CD4-positive, alpha-beta T cell (primary cell): ENCODE data around the gene DIRAS3. TPM values are rescaled to one million over a fixed set of nuclear protein-coding genes. Genes with fewer than 3 reads are reported as not detected.

ENCODE experiments used
- ATAC-seq: fragments of 200-7000 bp; cut with Tn5 transposase; one replicate; pipeline ENCODE4 v1.10.0; 2022; ENCODE audit warnings: mild to moderate bottlenecking; ENCODE audit not compliant: poor library complexity
- CTCF ChIA-PET: fragments of 350-600 bp; sonication (Branson Sonifier 250); formaldehyde crosslinking; loops from one replicate; lab custom pipeline; 2021; ENCODE audit warnings: antibody characterized with exemption, inconsistent platforms; lab: Charles Lee
- POLR2A ChIA-PET: fragments of 350-600 bp; sonication (Branson Sonifier 250); formaldehyde crosslinking; loops from one replicate; lab custom pipeline; 2021; ENCODE audit warnings: antibody characterized with exemption, inconsistent platforms; lab: Charles Lee
- DNase-seq, 14 experiments: peaks; one replicate each; pipeline ENCODE4 v3.0.0-alpha.2; 2013 to 2020; ENCODE audit warnings: mixed read lengths in 2 of 14
- H3K27ac ChIP-seq, 2 donors: one replicate each; pipeline versions ENCODE4 v1.5.1 to v1.7.0; 2013; ENCODE audit warnings: low read length in 2 of 2, low read depth in 1 of 2, mild to moderate bottlenecking in 1 of 2
- H3K27me3 ChIP-seq, 2 experiments: 1 replicate in 1 of 2; 2 replicates in 1 of 2; pipeline versions ENCODE4 v1.6.1 to v1.7.0; 2013; ENCODE audit warnings: low read length in 2 of 2, control low read depth in 1 of 2, mild to moderate bottlenecking in 1 of 2, moderate library complexity in 1 of 2; ENCODE audit not compliant: insufficient read depth in 2 of 2, control insufficient read depth in 1 of 2
- H3K36me3 ChIP-seq: one replicate; pipeline ENCODE4 v1.6.1; 2013; ENCODE audit warnings: low read length, control low read depth; ENCODE audit not compliant: insufficient read depth
- H3K4me1 ChIP-seq: one replicate; pipeline ENCODE4 v1.6.1; 2013; ENCODE audit warnings: low read length, control low read depth; ENCODE audit not compliant: insufficient read depth
- H3K4me3 ChIP-seq: one replicate; pipeline ENCODE4 v1.5.1; 2013; ENCODE audit warnings: mild to moderate bottlenecking, low read length, moderate library complexity
- H3K9me3 ChIP-seq, 2 experiments: 1 replicate in 1 of 2; 2 replicates in 1 of 2; pipeline versions ENCODE4 v1.6.1 to v1.7.0; 2013; ENCODE audit warnings: low read length in 2 of 2, mild to moderate bottlenecking in 2 of 2, control low read depth in 1 of 2, moderate library complexity in 1 of 2; ENCODE audit not compliant: control insufficient read depth in 1 of 2, insufficient read depth in 1 of 2
- H3K27ac Mint-ChIP-seq: one replicate; pipeline ENCODE4 v1.8.0; 2020; ENCODE audit warnings: mixed read lengths
- H3K27me3 Mint-ChIP-seq: one replicate; pipeline ENCODE4 v1.8.0; 2021; ENCODE audit warnings: mixed read lengths
- H3K36me3 Mint-ChIP-seq: one replicate; pipeline ENCODE4 v1.8.0; 2021; ENCODE audit warnings: low read depth, mixed read lengths
- H3K4me1 Mint-ChIP-seq: one replicate; pipeline ENCODE4 v1.8.0; 2021; ENCODE audit warnings: low read depth, mixed read lengths
- H3K4me3 Mint-ChIP-seq: one replicate; pipeline ENCODE4 v1.8.0; 2020; ENCODE audit warnings: mild to moderate bottlenecking, mixed read lengths
- H3K9me3 Mint-ChIP-seq: one replicate; pipeline ENCODE4 v1.8.0; 2020; ENCODE audit warnings: mixed read lengths
- intact Hi-C, 2 experiments: fragments of 100-400 bp; cut with DNase I in 1 of 2; cut with micrococcal nuclease in 1 of 2; formaldehyde crosslinking; loops; one replicate each; pipeline versions ENCODE4 v1.15.1 to v1.9.0; 2023 to 2025; cut with DNase I, micrococcal nuclease
- total RNA-seq, 174 experiments: library from RNA in 2 of 174; stranded (reverse) in 2 of 174; gene quantifications; one replicate each; pipeline ENCODE4 v1.2.3 and lab custom pipeline; 2021 to 2026
- TF ChIP-seq, protein P1 (sequence below): fragments of 200-600 bp; IDR thresholded peaks from one replicate; pipeline ENCODE4 v1.8.0; 2022; ENCODE audit warnings: antibody characterized with exemption, mild to moderate bottlenecking

The DIRAS3 gene
- total RNA-seq, 2 experiments from 2014 or later, result not detected

DNA sequence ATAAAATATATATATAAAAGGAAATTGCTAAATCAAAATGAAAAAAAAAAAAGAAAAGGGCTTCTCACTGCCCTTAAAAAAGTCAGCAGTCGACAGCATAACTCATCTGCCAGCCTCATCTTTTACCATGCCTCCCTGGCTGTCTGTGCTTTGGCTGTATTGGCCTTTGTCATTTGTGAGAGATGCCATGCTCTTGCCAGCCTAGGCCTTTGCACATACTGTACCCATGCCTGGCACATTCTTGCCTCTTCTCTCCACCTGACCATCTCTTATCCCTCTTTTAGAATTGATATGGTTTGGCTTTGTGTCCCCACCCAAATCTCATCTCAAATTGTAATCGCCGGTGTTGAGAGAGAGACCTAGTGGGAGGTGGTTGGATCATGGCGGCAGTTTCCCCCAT lies 37.1 kb downstream of the DIRAS3 start:
- no peak for DNase-seq
- no peak for ATAC-seq
- Histone ChIP-seq H3K9me3 (peaks cover 0 to 7% of the 10 kb centered on the region in 2 experiments), H3K4me1 (no peaks in the 10 kb centered on the region), H3K4me3 (no peak overlapping the region), H3K36me3 (no peaks in the 10 kb centered on the region), H3K27ac (no peak overlapping the region), H3K27me3 (peaks cover 0 to 6% of the 10 kb centered on the region in 2 experiments)
- CTCF ChIA-PET, result no interaction called here
- TF ChIP-seq, protein P1, sequence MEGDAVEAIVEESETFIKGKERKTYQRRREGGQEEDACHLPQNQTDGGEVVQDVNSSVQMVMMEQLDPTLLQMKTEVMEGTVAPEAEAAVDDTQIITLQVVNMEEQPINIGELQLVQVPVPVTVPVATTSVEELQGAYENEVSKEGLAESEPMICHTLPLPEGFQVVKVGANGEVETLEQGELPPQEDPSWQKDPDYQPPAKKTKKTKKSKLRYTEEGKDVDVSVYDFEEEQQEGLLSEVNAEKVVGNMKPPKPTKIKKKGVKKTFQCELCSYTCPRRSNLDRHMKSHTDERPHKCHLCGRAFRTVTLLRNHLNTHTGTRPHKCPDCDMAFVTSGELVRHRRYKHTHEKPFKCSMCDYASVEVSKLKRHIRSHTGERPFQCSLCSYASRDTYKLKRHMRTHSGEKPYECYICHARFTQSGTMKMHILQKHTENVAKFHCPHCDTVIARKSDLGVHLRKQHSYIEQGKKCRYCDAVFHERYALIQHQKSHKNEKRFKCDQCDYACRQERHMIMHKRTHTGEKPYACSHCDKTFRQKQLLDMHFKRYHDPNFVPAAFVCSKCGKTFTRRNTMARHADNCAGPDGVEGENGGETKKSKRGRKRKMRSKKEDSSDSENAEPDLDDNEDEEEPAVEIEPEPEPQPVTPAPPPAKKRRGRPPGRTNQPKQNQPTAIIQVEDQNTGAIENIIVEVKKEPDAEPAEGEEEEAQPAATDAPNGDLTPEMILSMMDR, result no peak
- Mint-ChIP-seq H3K36me3 (no peaks in the 10 kb centered on the region), H3K9me3 (no peaks in the 10 kb centered on the region), H3K4me3 (no peak overlapping the region), H3K27ac (no peak overlapping the region), H3K27me3 (no peaks in the 10 kb centered on the region), H3K4me1 (no peaks in the 10 kb centered on the region)
- POLR2A ChIA-PET, result no interaction called here
- intact Hi-C loops, result no loop called here

DNA sequence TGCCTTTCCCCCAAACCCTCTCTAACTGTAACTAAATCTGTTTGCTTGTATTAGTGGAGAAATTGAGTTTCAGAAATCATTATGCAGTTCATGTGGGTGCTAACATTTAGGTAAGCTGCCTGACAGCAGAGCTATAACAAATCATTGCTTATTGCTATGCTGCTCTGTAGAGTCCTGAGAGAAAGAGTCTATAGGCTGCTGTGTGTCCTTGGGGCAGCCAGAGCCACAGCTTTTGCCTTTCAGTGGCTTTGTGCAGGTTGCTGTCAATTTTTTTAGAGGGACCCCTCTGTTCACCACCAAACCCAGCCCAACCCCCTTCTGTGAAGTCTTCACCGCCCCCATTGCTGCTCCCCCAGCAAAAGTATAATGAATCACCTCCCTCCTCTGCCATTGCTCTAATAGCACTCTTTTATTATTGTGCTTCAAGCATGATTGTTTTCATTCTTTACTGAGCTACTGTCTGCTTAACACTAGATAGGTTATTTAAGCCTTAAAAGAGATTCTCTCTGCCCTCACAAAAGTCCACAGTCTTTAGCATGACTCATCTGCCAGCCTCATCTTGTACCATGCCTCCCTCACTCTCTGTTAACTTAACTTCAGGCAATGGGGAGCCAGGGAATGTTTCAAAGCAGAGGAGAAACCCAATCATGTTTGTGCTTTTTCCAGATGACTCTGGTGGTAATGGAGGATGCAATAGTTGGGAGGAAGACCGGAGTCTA lies 38.6 kb downstream of the DIRAS3 start:
- ChIA-PET POLR2A (no interaction called here), CTCF (no interaction called here)
- H3K9me3 ChIP-seq, result peaks cover 0 to 7% of the 10 kb centered on the region in 2 experiments
- H3K36me3 ChIP-seq, result no peaks in the 10 kb centered on the region
- no peak overlapping the region for H3K27ac ChIP-seq
- H3K4me1 Mint-ChIP-seq, result no peaks in the 10 kb centered on the region
- no peaks in the 10 kb centered on the region for H3K27me3 Mint-ChIP-seq
- TF ChIP-seq, protein P1, result no peak
- ATAC-seq (no peak), DNase-seq (no peak)
- intact Hi-C loops, result no loop called here
- H3K27ac Mint-ChIP-seq, result no peak overlapping the region
- no peaks in the 10 kb centered on the region for H3K9me3 Mint-ChIP-seq
- H3K36me3 Mint-ChIP-seq, result no peaks in the 10 kb centered on the region
- no peak overlapping the region for H3K4me3 Mint-ChIP-seq
- H3K27me3 ChIP-seq, result peaks cover 0 to 6% of the 10 kb centered on the region in 2 experiments
- no peak overlapping the region for H3K4me3 ChIP-seq
- no peaks in the 10 kb centered on the region for H3K4me1 ChIP-seq

DNA sequence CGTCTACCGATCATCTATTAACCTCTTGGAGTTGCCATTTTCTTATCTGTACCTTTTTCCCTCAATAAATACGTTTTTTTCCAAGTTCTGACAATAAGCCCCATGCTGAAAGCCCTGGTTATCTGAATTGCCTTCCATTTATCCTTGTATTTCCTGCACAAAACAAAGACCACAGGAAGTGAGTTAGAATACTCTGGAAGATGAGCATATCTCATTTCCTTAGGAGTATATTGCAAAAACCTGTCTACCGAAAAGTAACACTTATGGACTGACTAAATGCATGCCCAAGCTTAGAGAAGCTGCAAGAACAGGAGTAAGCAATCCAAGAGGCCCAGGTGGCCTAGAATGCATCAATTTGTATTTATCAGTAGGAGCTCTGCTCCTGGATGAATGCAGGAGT lies 39.9 kb downstream of the DIRAS3 start:
- Histone ChIP-seq H3K9me3 (peaks cover 0 to 7% of the 10 kb centered on the region in 2 experiments), H3K27me3 (peaks cover 0 to 6% of the 10 kb centered on the region in 2 experiments), H3K36me3 (no peaks in the 10 kb centered on the region), H3K4me3 (no peak overlapping the region), H3K27ac (no peak overlapping the region), H3K4me1 (no peaks in the 10 kb centered on the region)
- DNase-seq, result no peak
- CTCF ChIA-PET, result no interaction called here
- intact Hi-C loops, result no loop called here
- H3K9me3 Mint-ChIP-seq, result no peaks in the 10 kb centered on the region
- H3K36me3 Mint-ChIP-seq, result no peaks in the 10 kb centered on the region
- no peak for ATAC-seq
- TF ChIP-seq, protein P1, result no peak
- H3K4me1 Mint-ChIP-seq, result no peaks in the 10 kb centered on the region
- H3K4me3 Mint-ChIP-seq, result no peak overlapping the region
- H3K27me3 Mint-ChIP-seq, result no peaks in the 10 kb centered on the region
- POLR2A ChIA-PET, result no interaction called here
- no peak overlapping the region for H3K27ac Mint-ChIP-seq
